HG03159 (cell line): ENCODE results near the gene MACF1.
"Not testable (repeated sequence)": the region's sequence is repeated elsewhere in the genome, so short reads cannot be mapped to it uniquely, and the experiment has no call there.

Experiments
- ATAC-seq: cut with Tn5 transposase; IDR thresholded peaks from one replicate; pipeline ENCODE4 v1.9.1; 2021; ENCODE audit warnings: mild to moderate bottlenecking, moderate library complexity; ENCODE audit not compliant: unreplicated experiment

The MACF1 gene

DNA sequence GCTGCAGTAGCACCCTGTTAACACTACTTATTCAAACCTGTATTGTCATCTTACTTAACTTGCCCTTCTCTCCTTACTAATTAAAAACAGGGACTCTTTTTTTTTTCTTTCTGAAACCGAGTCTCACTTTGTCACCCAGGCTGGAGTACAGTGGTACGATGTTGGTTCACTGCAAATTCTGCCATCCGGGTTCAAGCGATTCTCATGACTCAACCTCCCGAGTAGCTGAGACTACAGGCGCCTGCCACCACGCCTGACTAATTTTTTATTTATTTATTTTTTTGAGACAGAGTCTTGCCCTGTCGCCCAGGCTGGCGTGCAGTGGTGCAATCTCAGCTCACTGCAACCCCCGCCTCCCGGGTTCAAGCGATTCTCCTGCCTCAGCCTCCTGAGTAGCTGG lies 3.9 kb downstream of the MACF1 start:
- ATAC-seq: not testable (repeated sequence)

DNA sequence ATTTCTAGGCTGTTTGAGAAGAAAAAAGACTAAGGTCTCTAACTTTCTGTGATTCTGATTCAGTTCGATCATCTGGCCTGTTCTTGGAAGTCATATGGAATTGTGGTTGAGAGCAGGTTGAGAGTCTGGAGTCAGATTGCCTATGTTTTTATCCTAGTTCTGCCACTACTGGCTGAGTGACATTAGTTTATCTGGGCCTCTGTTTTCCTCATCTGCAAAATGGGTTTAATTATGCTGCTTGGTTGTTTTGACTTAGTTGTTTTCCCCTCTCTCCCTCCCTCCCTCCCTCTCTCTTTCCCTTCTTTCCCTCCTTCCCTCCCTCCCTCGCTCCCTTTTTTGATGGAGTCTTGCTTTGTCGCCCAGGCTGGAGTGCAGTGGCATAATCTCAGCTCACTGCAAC lies 6.2 kb downstream of the MACF1 start:
- no peak for ATAC-seq

DNA sequence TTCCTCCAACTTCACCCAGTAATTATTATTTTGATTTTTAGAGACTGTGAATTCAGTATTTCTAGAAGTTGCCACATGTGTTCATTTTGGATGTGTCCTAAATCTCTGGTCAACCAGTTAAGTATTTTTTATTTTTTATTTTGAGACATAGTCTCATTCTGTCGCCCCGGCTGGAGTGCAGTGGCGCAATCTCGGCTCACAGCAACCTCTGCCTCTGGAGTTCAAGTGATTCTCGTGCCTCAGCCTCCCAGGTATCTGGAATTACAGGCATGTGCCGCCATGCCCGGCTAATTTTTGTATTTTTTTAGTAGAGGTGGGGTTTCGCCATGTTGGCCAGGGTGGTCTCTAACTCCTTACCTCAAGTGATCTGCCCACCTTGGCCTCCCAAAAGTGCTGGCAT lies 8.0 kb downstream of the MACF1 start:
- ATAC-seq: no peak

DNA sequence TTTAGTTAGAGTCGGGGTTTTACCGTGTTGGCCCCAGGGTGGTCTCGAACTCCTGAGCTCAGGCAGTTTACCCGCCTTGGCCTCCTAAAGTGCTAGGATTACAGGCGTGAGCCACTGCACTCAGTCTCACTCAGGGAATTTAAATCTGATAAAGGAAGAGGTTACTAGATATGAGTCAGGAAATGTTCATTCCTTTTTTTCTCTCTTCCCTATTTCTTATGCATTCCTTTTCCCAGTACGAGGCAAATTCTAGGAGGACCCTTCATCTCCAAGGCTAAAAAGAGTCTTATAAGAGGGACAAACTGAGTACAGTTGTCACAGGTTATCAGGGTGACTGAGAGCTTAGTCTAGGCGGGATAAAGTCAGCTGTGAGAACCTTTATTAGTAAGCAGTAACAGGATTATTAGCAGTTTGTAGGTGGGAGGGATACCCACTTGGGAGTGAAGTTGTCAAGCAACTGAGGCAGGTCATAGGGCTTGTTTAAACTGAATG lies 9.1 kb downstream of the MACF1 start:
- no peak for ATAC-seq

DNA sequence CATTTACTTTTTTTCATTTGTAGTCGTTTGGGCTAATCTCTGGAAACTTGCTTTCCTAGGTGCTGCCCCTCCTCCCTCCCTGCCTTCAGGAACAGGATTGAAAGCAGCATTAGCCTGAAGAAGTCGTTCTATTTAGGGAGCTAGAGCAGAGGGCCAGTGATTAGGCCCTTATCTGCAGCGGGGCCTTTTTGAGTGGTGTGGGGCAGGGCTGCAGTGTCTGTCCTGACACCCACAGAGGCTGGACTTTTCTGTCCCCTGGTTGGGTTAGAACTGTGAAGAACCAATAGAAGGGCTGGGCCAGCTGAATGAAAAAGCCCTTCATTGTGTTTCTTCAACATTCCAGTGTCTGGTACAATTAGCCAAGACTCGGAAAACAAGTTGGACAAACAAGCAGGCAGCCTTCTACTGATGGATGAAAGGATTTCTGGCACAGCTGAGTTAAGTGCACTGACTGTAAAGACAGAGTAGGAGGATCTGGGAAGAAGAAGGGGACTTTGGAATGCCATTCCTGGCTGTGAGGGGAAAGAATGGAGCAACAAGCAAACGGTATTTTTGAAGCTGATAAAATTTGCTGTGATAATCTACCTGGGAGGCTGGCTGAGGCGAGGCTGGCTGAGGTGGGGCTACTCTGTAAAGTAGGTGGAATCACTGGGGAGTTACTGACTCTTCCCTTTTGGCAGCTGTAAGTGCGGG lies 9.7 kb downstream of the MACF1 start:
- no peak for ATAC-seq

DNA sequence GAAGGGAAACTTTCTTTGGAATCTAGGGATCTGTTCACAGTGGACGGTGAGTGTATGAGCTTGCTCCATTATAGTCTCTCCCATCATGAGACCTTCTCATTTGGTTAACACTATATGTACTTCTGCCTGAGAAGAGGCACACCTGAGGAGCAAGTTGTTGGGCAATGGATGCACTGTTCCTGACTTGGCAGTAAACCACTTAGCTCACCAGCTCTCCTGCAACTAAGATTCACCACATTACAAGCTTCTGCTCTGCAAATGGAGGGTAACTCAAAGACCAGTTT lies 10.2 kb downstream of the MACF1 start:
- ATAC-seq: no peak

DNA sequence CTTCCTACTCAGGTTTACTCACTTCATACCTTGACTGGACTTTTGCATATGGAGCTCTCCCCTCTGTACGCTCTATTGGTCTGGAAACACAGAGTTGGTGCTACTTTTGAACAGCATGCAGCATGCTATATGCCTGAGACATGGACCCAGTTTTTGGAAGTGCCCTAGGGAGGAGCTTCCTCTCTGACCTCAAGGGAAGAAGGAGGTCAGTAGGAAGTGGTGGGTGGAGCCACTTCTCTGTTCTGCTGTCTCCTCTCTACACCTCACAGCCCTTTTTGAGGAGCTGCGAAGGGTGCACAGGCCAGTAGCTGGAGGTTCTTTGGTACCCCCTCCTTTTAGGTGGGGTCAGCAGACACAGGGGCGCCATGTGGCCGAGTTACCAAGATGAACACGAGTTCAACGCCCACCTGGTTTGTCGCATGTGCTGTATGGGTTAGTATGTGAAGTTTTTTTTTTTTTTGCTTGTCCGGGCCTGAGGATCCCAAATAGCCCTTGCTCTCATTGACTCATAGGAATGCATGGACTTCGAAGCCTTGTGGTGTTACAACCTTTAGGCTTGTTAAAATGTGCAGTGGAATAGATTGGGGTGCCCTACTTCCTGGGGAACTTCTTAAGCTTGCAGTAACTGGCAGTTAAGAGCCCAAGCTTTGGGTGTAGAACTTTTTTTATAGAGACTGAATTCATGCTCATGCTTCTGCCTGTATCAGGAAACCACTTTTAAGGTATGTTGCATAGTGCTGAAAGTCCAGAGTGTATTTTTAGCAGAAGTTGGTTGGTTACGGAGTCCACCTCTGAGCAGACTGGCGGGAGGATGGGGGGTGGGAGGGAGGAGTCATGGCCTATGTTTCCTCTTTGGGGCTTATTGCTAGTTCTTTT lies 10.7 kb downstream of the MACF1 start:
- ATAC-seq: peak; percentile 48

DNA sequence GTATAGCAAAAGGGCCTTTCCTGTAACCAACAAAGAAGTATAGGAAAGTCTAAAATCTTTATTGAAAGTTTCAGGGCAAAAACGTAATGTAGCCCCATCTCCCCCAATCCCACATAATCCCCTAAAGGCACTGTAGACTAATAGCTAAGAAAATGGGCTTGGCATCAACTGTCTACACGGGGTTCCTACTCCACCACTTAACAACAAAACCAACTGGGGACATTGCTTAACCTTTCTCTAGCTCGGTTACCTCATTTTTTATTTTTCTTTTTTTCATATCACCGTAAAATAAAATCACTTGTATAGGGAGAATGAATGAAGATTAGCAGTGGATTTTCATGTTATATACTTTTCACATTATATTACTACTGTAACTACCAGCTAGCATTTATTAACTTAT lies 12.3 kb downstream of the MACF1 start:
- no peak for ATAC-seq

DNA sequence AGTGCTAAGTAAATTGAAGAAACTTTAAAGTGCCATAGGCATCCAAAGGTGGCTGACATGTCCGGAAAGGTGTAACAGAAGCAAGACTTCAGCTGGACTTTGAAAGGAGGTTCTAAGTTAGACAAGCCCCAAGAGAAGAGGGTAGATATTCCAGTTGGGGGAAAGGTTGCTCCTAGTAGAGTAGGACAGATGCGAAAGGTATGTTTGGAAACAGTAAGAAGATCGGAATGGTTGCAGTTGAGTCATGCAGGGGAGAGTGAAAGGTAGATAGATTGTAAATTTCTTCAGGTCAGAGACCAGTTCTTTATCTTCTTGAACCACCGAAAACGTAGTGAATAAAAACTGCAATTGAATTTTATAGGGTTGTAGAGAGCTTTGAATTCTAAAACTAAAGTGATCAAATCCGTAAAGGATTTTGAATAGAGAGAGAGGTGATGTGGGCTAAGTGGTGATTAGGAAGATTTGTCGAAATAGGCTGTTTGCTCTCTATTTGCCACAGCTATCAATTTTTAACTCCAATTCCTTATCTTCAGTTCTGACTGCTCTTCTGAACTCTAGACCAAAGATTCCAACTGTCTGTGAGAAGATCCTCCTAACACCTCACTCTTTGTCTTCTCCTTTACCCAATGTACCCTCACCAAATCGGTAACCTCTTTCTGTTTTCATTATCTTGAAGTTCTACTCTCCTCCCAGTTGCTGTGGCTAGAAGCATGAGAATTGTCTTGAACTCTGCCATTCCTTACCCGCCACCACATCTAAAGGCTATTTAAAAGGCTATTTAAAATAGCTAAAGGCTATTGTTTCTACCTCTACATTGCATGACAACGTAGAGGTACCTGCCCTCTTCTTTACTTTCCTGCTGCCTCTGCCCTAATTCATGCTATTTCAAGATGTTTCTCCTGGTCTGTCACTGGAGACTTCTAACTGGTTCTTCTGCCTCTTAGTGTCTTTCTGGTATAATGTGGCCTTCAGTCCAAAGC lies 16.7 kb downstream of the MACF1 start:
- no peak for ATAC-seq

DNA sequence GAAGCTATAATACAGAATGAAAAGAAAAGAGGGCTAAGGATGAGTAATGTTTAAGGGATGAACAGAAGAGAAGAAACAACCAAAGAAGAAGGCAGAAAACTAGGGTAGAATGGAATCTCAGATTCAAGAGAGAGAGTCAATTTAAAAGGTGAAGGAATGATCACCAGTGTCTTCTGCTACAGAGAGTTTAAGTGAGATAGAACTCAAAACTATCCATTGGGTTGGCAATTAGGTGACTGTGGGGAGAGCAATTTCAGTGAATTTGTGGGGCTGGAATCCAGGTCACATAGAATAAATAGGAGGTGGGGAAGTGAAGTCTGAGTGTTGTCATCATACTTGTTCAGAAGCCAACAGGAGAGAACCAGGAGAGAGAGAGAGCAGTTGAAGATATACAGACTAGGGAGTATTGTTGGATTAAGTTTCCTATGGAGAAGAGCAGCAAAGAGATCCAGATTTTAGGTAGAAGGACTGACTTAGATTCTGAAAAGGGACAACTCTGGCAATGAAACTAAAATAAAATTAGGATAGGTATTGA lies 19.9 kb downstream of the MACF1 start:
- no peak for ATAC-seq

DNA sequence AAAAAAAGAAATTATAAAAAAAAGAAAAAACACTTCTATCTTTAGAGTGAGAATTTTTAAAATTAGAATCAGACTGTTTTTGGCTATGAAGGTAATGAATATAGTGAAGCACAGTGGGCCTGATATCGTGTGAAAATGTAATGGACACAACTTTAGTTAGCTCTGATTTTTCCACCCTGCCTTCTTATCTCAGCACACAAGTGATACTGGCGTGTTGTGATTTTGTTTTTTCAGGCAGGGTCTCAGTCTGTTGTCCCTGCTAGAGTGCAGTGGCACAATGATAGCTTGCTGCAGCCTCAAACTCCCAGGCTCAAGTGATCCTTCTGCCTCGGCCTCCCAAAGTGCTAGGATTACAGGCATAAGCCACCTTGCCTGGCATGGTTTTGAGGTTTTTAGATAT lies 22.3 kb downstream of the MACF1 start:
- no peak for ATAC-seq

DNA sequence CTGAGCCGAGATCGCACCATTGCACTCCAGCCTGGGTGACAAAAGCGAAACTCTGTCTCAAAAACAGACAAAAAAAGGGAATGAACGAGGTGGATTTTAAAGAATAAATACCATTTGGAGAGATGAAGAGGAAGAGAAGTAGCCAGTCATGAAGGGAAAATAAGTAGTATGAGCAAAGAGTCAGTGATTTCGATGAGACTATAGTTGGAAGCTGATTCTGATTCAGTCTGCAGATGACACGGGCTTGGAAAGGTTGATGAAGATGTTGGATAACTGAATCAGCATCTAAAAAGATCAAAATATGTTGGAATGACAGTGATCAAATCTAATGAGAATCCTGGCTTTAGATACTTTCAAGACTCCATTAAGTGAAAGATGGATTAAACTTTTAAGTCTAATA lies 23.8 kb downstream of the MACF1 start:
- ATAC-seq: no peak

DNA sequence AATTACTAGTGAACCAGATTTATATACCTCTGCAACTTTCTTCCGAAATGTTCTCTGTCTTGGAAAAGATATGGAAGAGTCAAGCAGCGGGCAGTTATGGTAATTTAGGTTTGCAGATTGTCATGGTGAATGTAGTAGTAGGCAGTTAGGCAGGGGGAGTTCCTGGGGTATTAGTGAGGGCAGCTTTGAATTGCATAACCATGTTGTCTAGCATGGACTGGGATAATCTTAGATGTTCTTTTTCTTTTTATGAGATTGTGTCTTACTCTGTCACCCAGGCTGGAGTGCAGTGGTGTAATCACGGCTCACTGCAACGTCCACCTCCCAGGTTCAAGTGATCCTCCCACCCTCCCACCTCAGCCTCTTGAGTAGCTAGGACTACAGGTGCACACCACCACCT lies 25.0 kb downstream of the MACF1 start:
- ATAC-seq: no peak

DNA sequence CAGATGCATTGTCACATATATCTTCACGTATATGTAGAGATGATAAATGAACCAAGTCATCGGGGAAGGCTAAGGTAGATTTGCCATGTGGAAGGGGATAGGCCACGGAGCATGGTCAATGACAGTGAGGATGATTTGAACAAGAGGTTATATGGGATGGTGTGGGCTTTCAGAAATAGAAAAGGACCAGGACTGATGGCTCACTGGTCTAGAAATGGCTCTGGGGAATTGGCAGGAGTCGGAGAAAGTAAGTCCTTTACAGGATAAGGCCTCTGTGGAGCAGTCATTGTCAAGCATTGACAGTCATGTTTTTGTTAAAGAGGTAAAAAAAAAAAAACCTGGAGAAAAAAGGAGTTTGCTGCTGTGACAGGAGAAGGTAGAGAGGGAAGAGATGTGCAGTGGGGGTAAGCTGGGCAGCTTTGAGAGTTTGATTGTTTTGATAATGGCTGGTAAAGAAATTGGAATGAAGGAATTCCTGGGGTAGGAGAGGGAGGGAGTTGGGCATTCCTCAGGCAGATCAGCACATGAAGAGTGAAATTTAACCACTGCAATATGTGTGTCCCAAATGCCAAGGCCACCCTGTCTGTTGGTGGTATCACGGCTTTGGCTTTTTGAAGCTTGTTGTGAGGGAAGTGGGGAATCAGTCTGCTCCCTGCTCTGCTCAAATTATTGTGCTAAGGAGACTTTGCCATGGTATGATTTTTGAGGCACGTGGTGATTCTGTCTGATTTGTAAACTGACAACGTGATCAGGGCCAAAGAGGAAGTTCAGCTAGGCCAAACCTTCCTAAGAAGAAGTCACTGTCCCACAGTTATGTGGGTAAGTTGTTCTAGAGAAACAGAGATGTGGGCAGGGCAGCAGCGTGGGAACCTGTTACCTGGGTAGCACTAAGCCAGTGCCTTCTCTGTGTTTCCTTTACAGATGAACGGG lies 26.0 kb downstream of the MACF1 start:
- ATAC-seq: peak; percentile 81

DNA sequence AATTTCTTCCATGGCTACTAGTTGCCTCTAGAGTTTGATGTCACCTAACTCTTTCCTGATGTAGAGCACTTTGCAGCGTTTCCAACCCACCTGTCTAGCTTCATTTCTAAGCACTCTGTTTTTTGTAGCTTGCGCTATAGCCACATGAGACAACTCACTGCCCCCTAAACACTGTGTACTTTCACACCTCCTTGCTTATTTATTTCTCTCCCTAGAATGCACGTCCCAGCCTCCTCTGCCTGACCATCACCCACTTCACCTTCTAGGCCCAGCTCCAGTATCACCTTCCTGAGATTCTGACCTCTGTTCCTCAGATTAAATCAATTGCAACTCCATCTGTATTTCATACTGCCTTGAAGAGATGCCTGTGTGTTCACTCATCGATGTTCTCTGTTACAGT lies 32.5 kb downstream of the MACF1 start:
- no peak for ATAC-seq

DNA sequence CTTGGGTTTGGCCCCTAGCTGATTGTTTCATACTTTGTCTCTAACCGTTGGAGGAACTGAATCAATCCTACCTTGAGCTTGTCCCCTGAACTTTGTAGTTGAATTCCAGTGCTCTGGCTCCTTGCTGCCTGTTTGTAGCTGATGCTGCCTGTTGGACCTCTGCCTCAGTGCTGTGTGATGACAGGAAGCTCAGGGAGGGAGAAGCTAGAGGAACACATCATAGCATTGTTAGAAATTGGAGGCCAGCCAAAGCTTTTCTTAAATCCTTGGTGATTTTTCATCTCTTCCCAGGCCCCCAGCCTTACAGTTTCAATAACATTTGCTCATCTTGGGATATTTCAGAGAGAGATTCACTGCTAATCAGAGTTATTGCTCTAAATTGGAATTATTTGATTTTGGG lies 34.0 kb downstream of the MACF1 start:
- no peak for ATAC-seq

DNA sequence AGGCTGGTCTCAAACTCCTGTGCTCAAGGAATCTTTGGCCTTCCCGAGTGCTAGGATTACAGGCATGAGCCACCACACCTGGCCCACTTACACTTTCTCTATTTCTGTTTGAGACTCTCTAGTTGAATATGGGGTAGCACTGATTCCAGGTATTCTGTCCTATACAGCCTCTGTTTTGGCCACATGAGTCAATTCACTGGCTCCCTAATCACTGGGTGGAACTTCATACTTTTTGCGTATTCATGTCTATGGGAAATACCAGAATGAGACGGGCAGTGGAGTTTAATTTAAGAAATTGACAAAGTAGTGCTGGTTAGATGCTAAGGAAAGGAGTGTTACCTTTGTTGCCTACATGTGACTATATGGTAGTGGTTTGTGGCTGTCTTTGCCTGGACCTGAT lies 35.5 kb downstream of the MACF1 start:
- no peak for ATAC-seq

DNA sequence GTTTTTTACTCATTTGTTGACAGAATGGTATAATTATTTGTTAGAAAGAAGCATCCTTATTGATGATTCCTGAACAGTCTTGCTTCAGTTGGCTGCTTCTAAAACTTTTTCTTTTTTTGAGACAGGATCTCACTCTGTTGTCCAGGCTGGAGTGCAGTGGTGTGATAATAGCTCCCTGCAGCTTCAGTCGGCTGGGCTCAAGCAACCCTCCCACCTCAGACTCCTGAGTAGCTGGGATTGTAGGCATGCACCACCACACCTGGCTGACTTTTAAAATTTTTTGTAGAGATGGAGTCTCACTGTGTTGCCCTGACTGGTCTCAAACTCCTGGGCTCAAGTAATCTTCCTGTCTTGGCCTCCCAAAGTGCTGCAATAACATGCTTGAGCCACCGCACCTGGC lies 38.8 kb downstream of the MACF1 start:
- ATAC-seq: no peak

DNA sequence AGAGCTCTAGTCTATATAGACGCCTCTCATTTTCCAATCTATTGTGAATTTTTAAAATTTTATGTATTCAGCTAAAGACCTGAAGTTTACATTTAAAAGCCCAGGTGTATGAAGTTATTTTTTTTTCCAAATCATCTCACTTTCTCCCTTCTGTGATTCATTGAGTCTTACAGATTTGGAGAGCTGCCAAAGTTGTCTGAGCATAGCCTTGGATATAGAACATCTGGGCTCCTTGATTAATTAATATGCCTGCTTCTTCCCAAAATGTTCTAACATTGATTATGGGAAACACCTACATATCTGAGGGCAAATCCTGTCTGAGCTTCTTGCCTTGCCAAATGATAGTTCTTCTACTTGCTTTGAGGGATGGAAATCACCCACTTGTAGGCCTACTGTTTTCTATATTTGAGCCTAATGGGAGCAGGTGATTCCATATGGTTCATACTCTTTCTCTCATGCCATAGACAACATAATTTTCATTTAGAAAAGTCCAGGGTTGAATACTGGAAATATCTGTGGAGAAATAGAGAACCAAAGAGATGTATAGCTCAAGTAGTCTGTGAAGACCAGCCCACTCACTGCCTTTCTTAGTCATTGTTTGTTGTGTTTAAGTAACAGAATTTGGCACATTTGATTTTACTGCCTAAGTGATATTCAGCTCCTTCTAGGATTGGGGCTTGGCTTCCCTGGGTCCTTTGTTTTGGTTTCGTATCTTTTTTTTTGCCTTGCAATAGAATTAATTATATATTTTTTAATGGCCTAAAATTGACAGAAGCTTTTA lies 46.2 kb downstream of the MACF1 start:
- no peak for ATAC-seq
